ENCODE data around the gene SLC25A19.

SLC25A19 gene

GRCh38 chr17:75241502-75241901 lies 47.7 kb downstream of the SLC25A19 start:
- DNase-seq (ENCODE audit: low read depth, low spot score), result no peak

GRCh38 chr17:75241143-75241430 lies 48.1 kb downstream of the SLC25A19 start:
- DNase-seq (ENCODE audit: low read depth, low spot score), result no peak

GRCh38 chr17:75240394-75241142 lies 48.7 kb downstream of the SLC25A19 start:
- DNase-seq (ENCODE audit: low read depth, low spot score), result no peak

- DNase-seq (ENCODE audit: low read depth, low spot score), result no peak
Measured at GRCh38 chr17:75239778-75240393, 49.3 kb downstream of the SLC25A19 start.

- DNase-seq (ENCODE audit: low read depth, low spot score), result no peak
Measured at GRCh38 chr17:75239214-75239613, 50.0 kb downstream of the SLC25A19 start.

GRCh38 chr17:75238684-75239191 lies 50.5 kb downstream of the SLC25A19 start:
- no peak for DNase-seq (ENCODE audit: low read depth, low spot score)

- DNase-seq (ENCODE audit: low read depth, low spot score), result no peak
Measured at GRCh38 chr17:75238020-75238580, 51.1 kb downstream of the SLC25A19 start.

GRCh38 chr17:75237100-75238014 lies 51.9 kb downstream of the SLC25A19 start:
- no peak for DNase-seq (ENCODE audit: low read depth, low spot score)

GRCh38 chr17:75232786-75233185 lies 56.4 kb downstream of the SLC25A19 start:
- no peak for DNase-seq (ENCODE audit: low read depth, low spot score)

GRCh38 chr17:75231741-75232464 lies 57.3 kb downstream of the SLC25A19 start:
- DNase-seq (ENCODE audit: low read depth, low spot score), result no peak

GRCh38 chr17:75231071-75231470 lies 58.2 kb downstream of the SLC25A19 start:
- DNase-seq (ENCODE audit: low read depth, low spot score), result no peak

- DNase-seq (ENCODE audit: low read depth, low spot score), result no peak
Measured at GRCh38 chr17:75228847-75229246, 60.4 kb downstream of the SLC25A19 start.

GRCh38 chr17:75228305-75228704 lies 60.9 kb downstream of the SLC25A19 start:
- no peak for DNase-seq (ENCODE audit: low read depth, low spot score)

GRCh38 chr17:75227729-75228128 lies 61.5 kb downstream of the SLC25A19 start:
- no peak for DNase-seq (ENCODE audit: low read depth, low spot score)

- DNase-seq (ENCODE audit: low read depth, low spot score), result no peak
Measured at GRCh38 chr17:75225016-75225415, 64.2 kb downstream of the SLC25A19 start.
